CD14-positive monocyte (primary cell): ENCODE measurements around the gene SLC25A13. TPM values are rescaled to one million over a fixed set of nuclear protein-coding genes. Genes with fewer than 3 reads are reported as not detected.

ENCODE experiments used
- DNase-seq, 3 donors: peaks; one replicate each; pipeline ENCODE4 v3.0.0-alpha.2; 2011 to 2022
- H2AFZ ChIP-seq: 2 replicates; pipeline ENCODE4 v1.6.0; 2012; ENCODE audit warnings: mild to moderate bottlenecking, low read depth, low read length, inconsistent platforms; ENCODE audit not compliant: insufficient read depth, poor library complexity, severe bottlenecking
- H3K27ac ChIP-seq, 2 donors: 1 replicate in 1 of 2; 2 replicates in 1 of 2; pipeline ENCODE4 v1.5.1; 2012 to 2013; ENCODE audit warnings: low read length in 2 of 2, control low read depth in 1 of 2, inconsistent platforms in 1 of 2, low read depth in 1 of 2, mild to moderate bottlenecking in 1 of 2
- H3K27me3 ChIP-seq, 2 donors: one replicate each; pipeline versions ENCODE4 v1.6.0 to v1.6.1; 2011 to 2013; ENCODE audit warnings: low read length in 2 of 2; ENCODE audit not compliant: control insufficient read depth in 2 of 2, insufficient read depth in 2 of 2
- H3K36me3 ChIP-seq, 2 donors: replicated peaks in 1 of 2; 1 replicate in 1 of 2; 2 replicates in 1 of 2; pipeline versions ENCODE4 v1.5.1 to v1.6.1; 2012 to 2013; ENCODE audit warnings: low read length in 2 of 2, control low read depth in 1 of 2, inconsistent platforms in 1 of 2, mild to moderate bottlenecking in 1 of 2; ENCODE audit not compliant: insufficient read depth in 2 of 2, control insufficient read depth in 1 of 2
- H3K4me1 ChIP-seq, 2 donors: 1 replicate in 1 of 2; 2 replicates in 1 of 2; pipeline versions ENCODE4 v1.5.1 to v1.6.1; 2012 to 2013; ENCODE audit warnings: low read length in 2 of 2, control low read depth in 1 of 2, inconsistent platforms in 1 of 2, mild to moderate bottlenecking in 1 of 2, moderate library complexity in 1 of 2; ENCODE audit not compliant: insufficient read depth in 2 of 2, control insufficient read depth in 1 of 2
- H3K4me2 ChIP-seq: replicated peaks from 2 replicates; pipeline ENCODE3; 2012; ENCODE audit warnings: low read length, moderate library complexity, mild to moderate bottlenecking; ENCODE audit not compliant: poor library complexity, severe bottlenecking; ENCODE audit errors: extremely low read depth
- H3K4me3 ChIP-seq, 3 experiments: fragments of 200-600 bp in 1 of 3; sonication (generic) in 1 of 3; replicated peaks in 1 of 3; 1 replicate in 2 of 3; 2 replicates in 1 of 3; pipeline ENCODE4 v1.5.1; 2011 to 2013; ENCODE audit warnings: low read length in 3 of 3, mild to moderate bottlenecking in 3 of 3, control low read depth in 2 of 3, low read depth in 2 of 3, inconsistent platforms in 1 of 3, moderate library complexity in 1 of 3
- H3K79me2 ChIP-seq: 2 replicates; pipeline ENCODE4 v1.6.0; 2012; ENCODE audit warnings: mild to moderate bottlenecking, control low read depth, inconsistent platforms, low read length, moderate library complexity; ENCODE audit not compliant: insufficient read depth
- H3K9ac ChIP-seq: 2 replicates; pipeline ENCODE4 v1.6.0; 2017; ENCODE audit warnings: low read length, mild to moderate bottlenecking; ENCODE audit not compliant: insufficient read depth, poor library complexity, severe bottlenecking
- H3K9me3 ChIP-seq, 2 donors: replicated peaks in 1 of 2; 1 replicate in 1 of 2; 2 replicates in 1 of 2; pipeline versions ENCODE4 v1.5.1 to v1.6.1; 2012 to 2013; ENCODE audit warnings: low read length in 2 of 2, control low read depth in 1 of 2; ENCODE audit not compliant: control insufficient read depth in 1 of 2, insufficient read depth in 1 of 2
- H4K20me1 ChIP-seq: 2 replicates; pipeline ENCODE4 v1.6.0; 2012; ENCODE audit warnings: mild to moderate bottlenecking, low read length, control low read depth, moderate library complexity; ENCODE audit not compliant: insufficient read depth
- H3K27ac Mint-ChIP-seq, 7 donors: one replicate each; pipeline ENCODE4 v1.8.0; 2020; ENCODE audit warnings: mild to moderate bottlenecking in 7 of 7, mixed read lengths in 7 of 7, moderate library complexity in 6 of 7, inconsistent platforms in 2 of 7
- H3K27me3 Mint-ChIP-seq, 3 donors: one replicate each; pipeline ENCODE4 v1.8.0; 2021 to 2022; ENCODE audit warnings: low read depth in 3 of 3, mild to moderate bottlenecking in 3 of 3, mixed read lengths in 3 of 3, moderate library complexity in 3 of 3, inconsistent platforms in 1 of 3
- H3K36me3 Mint-ChIP-seq, 2 donors: one replicate each; pipeline ENCODE4 v1.8.0; 2020; ENCODE audit warnings: mixed read lengths in 2 of 2, inconsistent platforms in 1 of 2, mild to moderate bottlenecking in 1 of 2
- H3K4me1 Mint-ChIP-seq: one replicate; pipeline ENCODE4 v1.8.0; 2020; ENCODE audit warnings: mild to moderate bottlenecking, mixed read lengths
- H3K4me3 Mint-ChIP-seq, 2 donors: one replicate each; pipeline ENCODE4 v1.8.0; 2020; ENCODE audit warnings: mild to moderate bottlenecking in 2 of 2, mixed read lengths in 2 of 2, moderate library complexity in 1 of 2
- H3K9me3 Mint-ChIP-seq, 7 donors: one replicate each; pipeline ENCODE4 v1.8.0; 2020 to 2022; ENCODE audit warnings: mixed read lengths in 7 of 7, mild to moderate bottlenecking in 6 of 7, moderate library complexity in 6 of 7, inconsistent platforms in 2 of 7
- CTCF ChIP-seq: fragments of 200-600 bp; IDR thresholded peaks from one replicate; pipeline ENCODE4 v1.8.0; 2022; ENCODE audit warnings: antibody characterized with exemption, mild to moderate bottlenecking
- WGBS: methylation state at CpG from one replicate; pipeline ENCODE4 v1.1.5; 2013; ENCODE audit warnings: missing lambda C conversion rate; ENCODE audit not compliant: insufficient coverage; 5-methylcytosine and 5-hydroxymethylcytosine counted together
- intact Hi-C, 2 donors: fragments of 100-400 bp; cut with micrococcal nuclease; formaldehyde crosslinking; loops; one replicate each; pipeline versions ENCODE4 v1.15.0 to v1.15.1; 2023
- polyA plus RNA-seq, 3 donors: library from polyadenylated mRNA; depleted of rRNA in 1 of 3; unstranded in 2 of 3; stranded (reverse) in 1 of 3; fragments of 300-500 nt in 2 of 3; fragments of >200 nt in 1 of 3; fragmentation: Illumina TruSeq in 2 of 3; gene quantifications; 1 replicate in 2 of 3; 2 replicates in 1 of 3; pipeline ENCODE4 v1.2.3, GENCODE V29; 2012 to 2021

Gene SLC25A13
- polyA plus RNA-seq, 3 donors = 12.7 to 15.7 (median 14.4) TPM

GRCh38 chr7:96332325-96332724 lies 10.4 kb upstream of the SLC25A13 start:
- H3K9me3 Mint-ChIP-seq = peaks cover 0 to 5% (median 0%) of the 10 kb centered on the region in 7 donors
- no peak overlapping the region for H3K27ac ChIP-seq
- no peak overlapping the region for H3K4me3 ChIP-seq
- peaks cover 0 to 5% (median 4%) of the 10 kb centered on the region in 3 donors for H3K27me3 Mint-ChIP-seq
- peaks cover 6% of the 10 kb centered on the region for H3K4me1 Mint-ChIP-seq
- WGBS = 100% methylated on average over 1 of the region's 3 CpGs
- DNase-seq = no peak
- no peaks in the 10 kb centered on the region for H3K36me3 ChIP-seq
- H2AFZ ChIP-seq = no peak overlapping the region
- no peak overlapping the region for H3K9ac ChIP-seq
- no peaks in the 10 kb centered on the region for H3K36me3 Mint-ChIP-seq
- TF ChIP-seq CTCF = no peak
- H3K9me3 ChIP-seq = no peaks in the 10 kb centered on the region
- no peaks in the 10 kb centered on the region for H3K4me1 ChIP-seq
- H4K20me1 ChIP-seq = no peaks in the 10 kb centered on the region
- no peak overlapping the region for H3K4me3 Mint-ChIP-seq
- H3K79me2 ChIP-seq = no peaks in the 10 kb centered on the region
- H3K27ac Mint-ChIP-seq = no peak overlapping the region
- H3K27me3 ChIP-seq = no peaks in the 10 kb centered on the region
- intact Hi-C loops = no loop called here
- H3K4me2 ChIP-seq = no peak overlapping the region

GRCh38 chr7:96331775-96332174 lies 9.9 kb upstream of the SLC25A13 start:
- Histone ChIP-seq H3K4me2 (no peak overlapping the region), H3K36me3 (no peaks in the 10 kb centered on the region), H3K79me2 (no peaks in the 10 kb centered on the region), H3K9me3 (peaks cover 0 to 2% of the 10 kb centered on the region in 2 donors), H4K20me1 (no peaks in the 10 kb centered on the region), H3K4me3 (no peak overlapping the region), H3K27ac (no peak overlapping the region), H3K9ac (no peak overlapping the region), H3K4me1 (no peaks in the 10 kb centered on the region), H2AFZ (no peak overlapping the region), H3K27me3 (no peaks in the 10 kb centered on the region)
- WGBS = 100% methylated on average over 3 of the region's 3 CpGs
- intact Hi-C loops = no loop called here
- H3K36me3 Mint-ChIP-seq = no peaks in the 10 kb centered on the region
- peaks cover 0 to 10% (median 4%) of the 10 kb centered on the region in 7 donors for H3K9me3 Mint-ChIP-seq
- peaks cover 9% of the 10 kb centered on the region for H3K4me1 Mint-ChIP-seq
- H3K27ac Mint-ChIP-seq = no peak overlapping the region
- no peak overlapping the region for H3K4me3 Mint-ChIP-seq
- peaks cover 0 to 5% (median 4%) of the 10 kb centered on the region in 3 donors for H3K27me3 Mint-ChIP-seq
- no peak for TF ChIP-seq CTCF
- DNase-seq = no peak
